Loucy (cell line): ENCODE results near the gene CTNNBIP1.

ENCODE experiments used
- H2AFZ ChIP-seq: fragments of 200-600 bp; sonication (generic); 2 replicates; pipeline ENCODE4 v1.6.0; 2016; ENCODE audit warnings: antibody characterized with exemption, mild to moderate bottlenecking, low read length, moderate library complexity
- H3F3A ChIP-seq: fragments of 200-600 bp; 2 replicates; pipeline ENCODE4 v1.6.0; 2016; ENCODE audit warnings: antibody characterized with exemption, low read depth, mild to moderate bottlenecking
- H3K27me3 ChIP-seq: fragments of 200-600 bp; sonication (generic); 2 replicates; pipeline ENCODE4 v1.6.1; 2014; ENCODE audit warnings: low read length, mild to moderate bottlenecking; ENCODE audit not compliant: insufficient read depth, poor library complexity, severe bottlenecking
- H3K36me3 ChIP-seq: fragments of 200-600 bp; sonication (generic); 2 replicates; pipeline ENCODE4 v1.6.1; 2016; ENCODE audit warnings: low read length; ENCODE audit not compliant: insufficient read depth
- H3K4me1 ChIP-seq: fragments of 200-600 bp; sonication (generic); 2 replicates; pipeline ENCODE4 v1.5.1; 2014; ENCODE audit warnings: low read length, mild to moderate bottlenecking; ENCODE audit not compliant: insufficient read depth, poor library complexity, severe bottlenecking
- H3K4me2 ChIP-seq: fragments of 200-600 bp; sonication (generic); 2 replicates; pipeline ENCODE4 v1.6.0; 2014; ENCODE audit warnings: antibody characterized with exemption, low read length, low read depth, mild to moderate bottlenecking; ENCODE audit not compliant: poor library complexity, severe bottlenecking
- H3K4me3 ChIP-seq: fragments of 200-600 bp; sonication (generic); 2 replicates; pipeline ENCODE4 v1.5.1; 2014; ENCODE audit warnings: low read length, mild to moderate bottlenecking, mixed read lengths; ENCODE audit not compliant: poor library complexity, severe bottlenecking
- H3K79me2 ChIP-seq: fragments of 200-600 bp; sonication (generic); 2 replicates; pipeline ENCODE4 v1.6.1; 2014; ENCODE audit warnings: low read length; ENCODE audit not compliant: insufficient read depth
- H3K9ac ChIP-seq: fragments of 200-600 bp; sonication (generic); 2 replicates; pipeline ENCODE4 v1.6.0; 2014; ENCODE audit warnings: mild to moderate bottlenecking, low read depth, low read length, moderate library complexity; ENCODE audit not compliant: poor library complexity, severe bottlenecking
- H3K9me2 ChIP-seq: fragments of 200-600 bp; sonication (generic); replicated peaks from 2 replicates; pipeline ENCODE4 v1.6.1; 2016; ENCODE audit warnings: low read depth, low read length, mixed read lengths
- H3K9me3 ChIP-seq: fragments of 200-600 bp; sonication (generic); 2 replicates; pipeline ENCODE4 v1.6.1; 2014; ENCODE audit warnings: mild to moderate bottlenecking, antibody characterized with exemption, low read length, low read depth; ENCODE audit not compliant: insufficient read depth
- H4K20me1 ChIP-seq: fragments of 200-600 bp; sonication (generic); 2 replicates; pipeline ENCODE4 v1.6.0; 2014; ENCODE audit warnings: antibody characterized with exemption, low read length, mild to moderate bottlenecking; ENCODE audit not compliant: insufficient read depth, poor library complexity, severe bottlenecking
- EZH2phosphoT487 ChIP-seq: fragments of 200-600 bp; IDR thresholded peaks from 2 replicates; pipeline ENCODE4 v1.6.1; 2018; ENCODE audit warnings: antibody characterized with exemption, mild to moderate bottlenecking, moderate library complexity, borderline replicate concordance
- TF ChIP-seq, protein P1 (sequence below): fragments of 200-600 bp; sonication (generic); conservative IDR thresholded peaks from 2 replicates; pipeline ENCODE4 v1.5.1; 2014; ENCODE audit warnings: mild to moderate bottlenecking, antibody characterized with exemption, low read length

CTNNBIP1 gene

DNA sequence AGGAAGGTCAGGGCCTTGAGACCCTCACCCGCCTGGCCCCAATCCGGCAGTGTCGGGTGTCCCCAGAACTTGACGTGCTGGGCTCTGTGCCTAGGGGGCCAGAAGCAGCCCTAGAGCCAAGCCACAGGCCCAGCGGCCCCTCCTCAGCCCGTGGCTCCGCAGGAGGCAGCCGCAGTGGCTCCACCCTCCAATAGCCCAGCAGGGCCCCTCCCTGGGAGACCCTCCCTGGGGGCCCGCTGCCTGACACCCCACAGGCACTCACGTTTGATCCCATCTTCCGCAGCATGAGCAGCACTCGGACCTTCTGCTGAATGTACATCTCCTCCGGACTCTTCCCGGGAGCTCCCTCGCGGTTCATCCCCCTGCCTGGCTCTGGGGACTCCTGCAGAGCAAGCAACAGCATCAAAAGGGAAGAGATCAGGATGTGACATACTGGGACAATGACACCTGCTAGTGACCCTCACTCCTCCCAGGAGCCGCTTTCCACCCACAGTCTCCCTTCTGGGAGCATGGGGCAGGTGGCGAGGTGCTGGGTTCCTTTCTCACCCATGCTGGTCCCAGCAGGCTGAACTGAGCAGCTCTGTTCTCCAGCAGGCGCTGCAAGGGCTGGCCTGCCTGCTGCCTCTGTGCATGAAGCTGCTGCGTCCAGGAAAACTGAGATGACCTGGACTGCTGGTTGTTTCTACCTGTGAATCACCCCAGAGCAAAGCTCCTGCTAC is 38.2 kb downstream of the CTNNBIP1 start:
- TF ChIP-seq, protein P1, sequence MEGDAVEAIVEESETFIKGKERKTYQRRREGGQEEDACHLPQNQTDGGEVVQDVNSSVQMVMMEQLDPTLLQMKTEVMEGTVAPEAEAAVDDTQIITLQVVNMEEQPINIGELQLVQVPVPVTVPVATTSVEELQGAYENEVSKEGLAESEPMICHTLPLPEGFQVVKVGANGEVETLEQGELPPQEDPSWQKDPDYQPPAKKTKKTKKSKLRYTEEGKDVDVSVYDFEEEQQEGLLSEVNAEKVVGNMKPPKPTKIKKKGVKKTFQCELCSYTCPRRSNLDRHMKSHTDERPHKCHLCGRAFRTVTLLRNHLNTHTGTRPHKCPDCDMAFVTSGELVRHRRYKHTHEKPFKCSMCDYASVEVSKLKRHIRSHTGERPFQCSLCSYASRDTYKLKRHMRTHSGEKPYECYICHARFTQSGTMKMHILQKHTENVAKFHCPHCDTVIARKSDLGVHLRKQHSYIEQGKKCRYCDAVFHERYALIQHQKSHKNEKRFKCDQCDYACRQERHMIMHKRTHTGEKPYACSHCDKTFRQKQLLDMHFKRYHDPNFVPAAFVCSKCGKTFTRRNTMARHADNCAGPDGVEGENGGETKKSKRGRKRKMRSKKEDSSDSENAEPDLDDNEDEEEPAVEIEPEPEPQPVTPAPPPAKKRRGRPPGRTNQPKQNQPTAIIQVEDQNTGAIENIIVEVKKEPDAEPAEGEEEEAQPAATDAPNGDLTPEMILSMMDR: no peak
- Histone ChIP-seq H3F3A (no peaks in the 10 kb centered on the region), H3K4me1 (peaks cover 3% of the 10 kb centered on the region), H4K20me1 (no peaks in the 10 kb centered on the region), H3K9me2 (no peaks in the 10 kb centered on the region), H3K9me3 (no peaks in the 10 kb centered on the region), H2AFZ (no peak overlapping the region), H3K36me3 (peaks cover 10% of the 10 kb centered on the region; the same call in 1 of the 2 replicates), H3K27me3 (no peaks in the 10 kb centered on the region), H3K79me2 (no peaks in the 10 kb centered on the region), H3K4me2 (no peak overlapping the region), H3K9ac (no peak overlapping the region), H3K4me3 (no peak overlapping the region)

DNA sequence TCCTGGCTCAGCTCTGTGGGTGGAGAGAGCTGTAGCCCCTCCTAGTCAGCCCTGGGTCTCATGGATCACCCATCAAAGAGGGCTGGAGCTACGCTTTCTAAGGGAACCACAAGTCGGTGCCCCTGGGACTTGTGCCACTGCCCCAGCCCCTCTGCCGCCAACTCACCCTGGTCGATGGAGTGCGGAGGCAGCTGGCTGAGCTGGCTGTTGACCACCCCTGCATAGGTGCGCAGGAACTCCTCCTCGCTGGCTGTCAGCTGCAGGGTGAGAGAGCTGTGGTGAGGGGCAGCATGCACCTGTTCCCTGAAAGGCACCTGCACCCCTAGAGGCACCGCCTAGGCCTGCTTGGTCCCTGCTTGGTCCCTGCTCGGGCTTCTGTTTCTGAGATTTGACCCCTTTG is 39.0 kb downstream of the CTNNBIP1 start:
- Histone ChIP-seq H3K9me3 (no peaks in the 10 kb centered on the region), H2AFZ (no peak overlapping the region), H3K36me3 (peaks cover 10% of the 10 kb centered on the region; the same call in 1 of the 2 replicates), H3K4me2 (no peak overlapping the region), H3K4me3 (no peak overlapping the region), H3K9me2 (no peaks in the 10 kb centered on the region), H3K27me3 (no peaks in the 10 kb centered on the region), H3K79me2 (no peaks in the 10 kb centered on the region), H3K9ac (no peak overlapping the region), H4K20me1 (no peaks in the 10 kb centered on the region), H3F3A (no peaks in the 10 kb centered on the region), H3K4me1 (peaks cover 3% of the 10 kb centered on the region)
- TF ChIP-seq EZH2phosphoT487: no peak
- TF ChIP-seq, protein P1: no peak

DNA sequence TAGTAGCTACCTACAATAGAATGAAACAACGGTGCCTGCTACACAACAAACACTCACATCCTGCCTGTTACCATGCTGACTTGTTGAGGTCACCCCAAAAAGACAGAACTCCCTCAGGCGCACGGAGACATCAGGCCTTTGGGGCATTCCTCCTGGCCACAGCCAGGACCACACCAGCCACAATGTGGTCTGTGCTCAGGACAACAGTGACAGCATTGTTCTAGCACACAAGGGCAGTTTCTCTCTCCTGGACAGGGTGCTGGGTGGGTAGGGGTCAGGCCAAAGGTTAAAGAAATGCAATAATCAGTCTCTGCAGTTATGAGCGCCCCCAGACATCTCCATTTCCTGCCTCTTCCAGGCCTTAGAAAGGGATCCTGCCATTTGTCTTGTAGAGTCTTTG is 39.5 kb downstream of the CTNNBIP1 start:
- H3K4me1 ChIP-seq: peaks cover 3% of the 10 kb centered on the region
- H3K4me2 ChIP-seq: no peak overlapping the region
- H3K27me3 ChIP-seq: no peaks in the 10 kb centered on the region
- H3K36me3 ChIP-seq: peaks cover 10% of the 10 kb centered on the region; the same call in 1 of the 2 replicates
- no peaks in the 10 kb centered on the region for H3K9me2 ChIP-seq
- no peaks in the 10 kb centered on the region for H3K9me3 ChIP-seq
- TF ChIP-seq, protein P1: no peak
- no peak for TF ChIP-seq EZH2phosphoT487
- no peak overlapping the region for H3K9ac ChIP-seq
- no peaks in the 10 kb centered on the region for H3F3A ChIP-seq
- no peak overlapping the region for H2AFZ ChIP-seq
- no peak overlapping the region for H3K4me3 ChIP-seq
- H4K20me1 ChIP-seq: no peaks in the 10 kb centered on the region
- no peaks in the 10 kb centered on the region for H3K79me2 ChIP-seq
